HCT116 (cell line): Measurements from ENCODE around the gene GCNT2. TPM values are rescaled to one million over a fixed set of nuclear protein-coding genes. Genes with fewer than 3 reads are reported as not detected.

Source experiments
- ATAC-seq: fragments of 200-7000 bp; cut with Tn5 transposase; 2 replicates; pipeline ENCODE4 v1.9.1; 2020; ENCODE audit warnings: mild to moderate bottlenecking, moderate library complexity
- BruUV-seq: library from RNA; stranded (reverse); fragments of 400-500 nt; replicated peaks from 2 replicates; lab custom pipeline; 2021; lab: Mats Ljungman, UMichigan
- CTCF ChIA-PET: fragments of 300-600 bp; sonication (Branson Sonifier 250); formaldehyde crosslinking; loops from one replicate; lab custom pipeline; 2021; ENCODE audit warnings: antibody characterized with exemption; lab: Charles Lee
- POLR2A ChIA-PET: fragments of 300-600, 350-600 bp; sonication (Branson Sonifier 250); formaldehyde crosslinking; loops from one replicate; lab custom pipeline; 2021; ENCODE audit warnings: antibody characterized with exemption; lab: Charles Lee
- RAD21 ChIA-PET, 2 experiments: fragments of 300-600 bp; sonication (Branson Sonifier 250); formaldehyde crosslinking; loops; one replicate each; lab custom pipeline; 2023; ENCODE audit warnings: low total read pairs in 2 of 2; ENCODE audit not compliant: uncharacterized antibody in 2 of 2, unreplicated experiment in 2 of 2, low non-redundant PET in 1 of 2; lab: Charles Lee
- DNase-seq: peaks from one replicate; pipeline ENCODE4 v3.0.0-alpha.2; 2010; ENCODE audit warnings: low read depth, low spot score
- H2AFZ ChIP-seq: fragments of 200-600 bp; shearing (Covaris generic), sonication (generic); 2 replicates; pipeline ENCODE4 v1.6.1; 2017; ENCODE audit warnings: low read depth, mixed run types, mixed read lengths, antibody characterized with exemption, low read length; ENCODE audit not compliant: poor library complexity, severe bottlenecking
- H3K27ac ChIP-seq: 2 replicates; pipeline ENCODE4 v1.5.1; 2012; ENCODE audit warnings: low read depth, low read length
- H3K27me3 ChIP-seq: fragments of 200-600 bp; sonication (generic); 2 replicates; pipeline ENCODE4 v1.6.1; 2016; ENCODE audit warnings: mixed run types, low read length, mixed read lengths; ENCODE audit not compliant: insufficient read depth
- H3K36me3 ChIP-seq, 2 experiments: fragments of 200-500 bp in 1 of 2; fragments of 200-600 bp in 1 of 2; sonication (Bioruptor generic) in 1 of 2; sonication (generic) in 1 of 2; 2 replicates each; pipeline versions ENCODE4 v1.5.1 to v1.6.1; 2014 to 2016; ENCODE audit warnings: low read length in 2 of 2, inconsistent platforms in 1 of 2, mixed read lengths in 1 of 2, mixed run types in 1 of 2; ENCODE audit not compliant: insufficient read depth in 2 of 2, control insufficient read depth in 1 of 2
- H3K4me1 ChIP-seq, 2 experiments: fragments of 200-600 bp in 1 of 2; sonication (generic) in 1 of 2; 2 replicates each; pipeline versions ENCODE4 v1.5.1 to v1.6.1; 2012 to 2017; ENCODE audit warnings: low read length in 2 of 2, inconsistent platforms in 1 of 2, mild to moderate bottlenecking in 1 of 2, mixed read lengths in 1 of 2, mixed run types in 1 of 2, moderate library complexity in 1 of 2; ENCODE audit not compliant: insufficient read depth in 2 of 2, control insufficient read depth in 1 of 2
- H3K4me2 ChIP-seq: fragments of 200-600 bp; sonication (generic); 2 replicates; pipeline ENCODE4 v1.6.1; 2017; ENCODE audit warnings: mixed run types, low read length, mixed read lengths
- H3K4me3 ChIP-seq, 2 experiments: fragments of 200-600 bp in 1 of 2; sonication (generic) in 1 of 2; replicated peaks in 1 of 2; 2 replicates each; pipeline ENCODE4 v1.5.1; 2011 to 2016; ENCODE audit warnings: low read length in 2 of 2, control low read depth in 1 of 2, low read depth in 1 of 2, mild to moderate bottlenecking in 1 of 2, mixed read lengths in 1 of 2, mixed run types in 1 of 2
- H3K79me2 ChIP-seq: fragments of 200-600 bp; sonication (generic); 2 replicates; pipeline ENCODE4 v1.6.1; 2017; ENCODE audit warnings: mild to moderate bottlenecking, mixed run types, low read length, moderate library complexity, mixed read lengths; ENCODE audit not compliant: insufficient read depth
- H3K9ac ChIP-seq: fragments of 200-600 bp; sonication (generic); 2 replicates; pipeline ENCODE4 v1.6.1; 2016; ENCODE audit warnings: low read length, mixed read lengths
- H3K9me2 ChIP-seq: fragments of 200-600 bp; sonication (generic), shearing (Covaris generic); 2 replicates; pipeline ENCODE4 v1.6.1; 2017; ENCODE audit warnings: mixed run types, mild to moderate bottlenecking, moderate library complexity; ENCODE audit not compliant: insufficient read depth
- H3K9me3 ChIP-seq, 2 experiments: fragments of 200-500 bp in 1 of 2; fragments of 200-600 bp in 1 of 2; sonication (Bioruptor generic) in 1 of 2; sonication (generic) in 1 of 2; 2 replicates each; pipeline ENCODE4 v1.6.1; 2014 to 2017; ENCODE audit warnings: low read length in 2 of 2, mixed read lengths in 2 of 2, inconsistent platforms in 1 of 2, low read depth in 1 of 2, mild to moderate bottlenecking in 1 of 2, mixed run types in 1 of 2, moderate library complexity in 1 of 2; ENCODE audit not compliant: control insufficient read depth in 1 of 2, insufficient read depth in 1 of 2
- H4K20me1 ChIP-seq: fragments of 200-600 bp; sonication (generic), shearing (Covaris generic); 2 replicates; pipeline ENCODE4 v1.6.1; 2017; ENCODE audit warnings: mixed run types, mild to moderate bottlenecking, moderate library complexity; ENCODE audit not compliant: insufficient read depth
- ATF3 ChIP-seq: IDR thresholded peaks from 2 replicates; pipeline ENCODE4 v1.6.1; 2012
- CBX3 ChIP-seq: IDR thresholded peaks from 2 replicates; pipeline ENCODE4 v1.6.1; 2012; ENCODE audit warnings: low read depth
- CEBPB ChIP-seq: IDR thresholded peaks from 2 replicates; pipeline ENCODE4 v1.6.1; 2012; ENCODE audit warnings: low read depth
- EZH2 ChIP-seq: fragments of 200-600 bp; sonication (generic); IDR thresholded peaks from 2 replicates; pipeline ENCODE4 v1.6.1; 2017; ENCODE audit warnings: antibody characterized with exemption, mixed run types
- EZH2phosphoT487 ChIP-seq: fragments of 200-600 bp; IDR thresholded peaks from 2 replicates; pipeline ENCODE4 v1.6.1; 2018; ENCODE audit warnings: antibody characterized with exemption, borderline replicate concordance
- FOSL1 ChIP-seq: IDR thresholded peaks from 2 replicates; pipeline ENCODE4 v1.6.1; 2012; ENCODE audit warnings: low read depth
- POLR2A ChIP-seq: IDR thresholded peaks from 2 replicates; pipeline ENCODE4 v1.7.0; 2011; ENCODE audit warnings: borderline replicate concordance; ENCODE audit not compliant: insufficient read depth, insufficient read length; ENCODE audit errors: extremely low read depth
- POLR2AphosphoS5 ChIP-seq: IDR thresholded peaks from 2 replicates; pipeline ENCODE4 v1.6.1; 2011; ENCODE audit warnings: mild to moderate bottlenecking, low read depth, low read length, moderate library complexity
- RAD21 ChIP-seq: IDR thresholded peaks from 2 replicates; pipeline ENCODE4 v1.6.1; 2012; ENCODE audit warnings: low read depth, mild to moderate bottlenecking
- SIN3A ChIP-seq: IDR thresholded peaks from 2 replicates; pipeline ENCODE4 v1.6.1; 2012; ENCODE audit warnings: low read depth
- SP1 ChIP-seq: IDR thresholded peaks from 2 replicates; pipeline ENCODE4 v1.6.1; 2012; ENCODE audit warnings: low read depth
- YY1 ChIP-seq: IDR thresholded peaks from 2 replicates; pipeline ENCODE4 v1.6.1; 2011; ENCODE audit warnings: low read length, low read depth, moderate library complexity, mild to moderate bottlenecking; ENCODE audit not compliant: insufficient replicate concordance; ENCODE audit errors: extremely low read depth
- ZFX ChIP-seq: fragments of 450-650 bp; IDR thresholded peaks from 2 replicates; pipeline ENCODE4 v1.6.1; 2017
- ZNF274 ChIP-seq: fragments of 200-500 bp; sonication (Bioruptor generic); IDR thresholded peaks from 2 replicates; pipeline ENCODE4 v1.6.1; 2014; ENCODE audit warnings: mild to moderate bottlenecking, low read depth, low read length, inconsistent platforms
- intact Hi-C: fragments of 100-400 bp; cut with micrococcal nuclease; formaldehyde crosslinking; loops from 2 replicates; pipeline ENCODE4 v1.10.0; 2022
- total RNA-seq: library from RNA; stranded (reverse); gene quantifications from one replicate; pipeline ENCODE4 v1.2.1, GENCODE V29; 2021; ENCODE audit not compliant: unreplicated experiment
- TF ChIP-seq, protein P1 (sequence below), 3 experiments: fragments of 200-600 bp in 1 of 3; sonication (generic) in 1 of 3; IDR thresholded peaks in 2 of 3; conservative IDR thresholded peaks in 1 of 3; 2 replicates each; pipeline ENCODE4 v1.5.1; 2012 to 2017; ENCODE audit warnings: low read depth in 2 of 3, low read length in 2 of 3, antibody characterized with exemption in 1 of 3, borderline replicate concordance in 1 of 3, control low read depth in 1 of 3, mild to moderate bottlenecking in 1 of 3, mixed read lengths in 1 of 3, mixed run types in 1 of 3, moderate library complexity in 1 of 3; ENCODE audit not compliant: insufficient read depth in 1 of 3
- TF ChIP-seq, protein P2 (sequence below): IDR thresholded peaks from 2 replicates; pipeline ENCODE4 v1.6.1; 2012; ENCODE audit warnings: low read depth
- TF ChIP-seq, protein P3 (sequence below): IDR thresholded peaks from 2 replicates; pipeline ENCODE4 v1.6.1; 2012

The GCNT2 gene
- total RNA-seq, 1 experiment from 2014 or later, result 0.74 TPM

DNA sequence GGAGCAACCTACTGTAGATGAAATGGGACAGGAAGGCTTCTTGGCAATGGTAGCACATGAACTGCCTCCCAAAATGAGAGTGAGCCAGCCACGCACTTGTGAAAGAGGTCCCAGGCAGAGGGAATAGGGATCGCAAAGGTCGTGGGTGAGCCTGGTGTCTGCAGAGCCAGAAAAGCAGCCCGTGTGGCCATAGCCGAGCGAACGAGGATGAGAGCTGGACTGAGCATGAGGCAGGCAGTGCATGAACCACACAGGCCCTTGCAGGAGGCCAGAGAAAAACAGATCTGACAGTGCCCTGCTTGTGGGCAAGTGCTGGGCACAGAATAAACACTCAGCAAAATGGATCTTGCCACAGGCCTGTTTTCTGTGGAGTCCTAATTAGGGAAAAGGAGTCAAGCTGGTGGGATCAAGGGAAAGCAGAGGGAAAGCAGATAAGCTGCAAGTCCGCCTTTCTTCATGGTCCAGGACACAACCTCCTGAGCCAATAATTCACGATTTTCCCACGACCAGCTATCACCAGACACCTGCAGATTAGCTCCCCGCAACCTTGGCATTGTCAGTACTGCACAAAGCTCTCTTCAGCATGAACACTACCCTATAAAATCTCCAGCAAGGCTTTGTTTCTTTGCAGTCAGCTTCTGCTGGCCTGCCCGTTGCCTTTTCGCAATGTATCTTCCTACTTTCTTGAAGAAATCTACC is 44.0 kb downstream of the GCNT2 start:
- Histone ChIP-seq H3K4me2 (no peak overlapping the region), H3K79me2 (no peaks in the 10 kb centered on the region), H3K4me3 (no peak overlapping the region), H3K9me2 (no peaks in the 10 kb centered on the region), H4K20me1 (no peaks in the 10 kb centered on the region), H3K36me3 (no peaks in the 10 kb centered on the region), H3K4me1 (no peaks in the 10 kb centered on the region), H3K27ac (no peak overlapping the region), H3K9ac (no peak overlapping the region), H3K9me3 (no peaks in the 10 kb centered on the region), H3K27me3 (no peaks in the 10 kb centered on the region), H2AFZ (no peak overlapping the region)
- ChIA-PET RAD21 (no interaction called here), CTCF (no interaction called here), POLR2A (no interaction called here)
- TF ChIP-seq RAD21 (no peak), POLR2AphosphoS5 (no peak), EZH2phosphoT487 (no peak), SP1 (no peak), SIN3A (no peak), ZFX (no peak), CBX3 (no peak), CEBPB (no peak), YY1 (no peak), ZNF274 (no peak), POLR2A (no peak), ATF3 (no peak), FOSL1 (no peak), EZH2 (no peak)
- TF ChIP-seq, protein P1, sequence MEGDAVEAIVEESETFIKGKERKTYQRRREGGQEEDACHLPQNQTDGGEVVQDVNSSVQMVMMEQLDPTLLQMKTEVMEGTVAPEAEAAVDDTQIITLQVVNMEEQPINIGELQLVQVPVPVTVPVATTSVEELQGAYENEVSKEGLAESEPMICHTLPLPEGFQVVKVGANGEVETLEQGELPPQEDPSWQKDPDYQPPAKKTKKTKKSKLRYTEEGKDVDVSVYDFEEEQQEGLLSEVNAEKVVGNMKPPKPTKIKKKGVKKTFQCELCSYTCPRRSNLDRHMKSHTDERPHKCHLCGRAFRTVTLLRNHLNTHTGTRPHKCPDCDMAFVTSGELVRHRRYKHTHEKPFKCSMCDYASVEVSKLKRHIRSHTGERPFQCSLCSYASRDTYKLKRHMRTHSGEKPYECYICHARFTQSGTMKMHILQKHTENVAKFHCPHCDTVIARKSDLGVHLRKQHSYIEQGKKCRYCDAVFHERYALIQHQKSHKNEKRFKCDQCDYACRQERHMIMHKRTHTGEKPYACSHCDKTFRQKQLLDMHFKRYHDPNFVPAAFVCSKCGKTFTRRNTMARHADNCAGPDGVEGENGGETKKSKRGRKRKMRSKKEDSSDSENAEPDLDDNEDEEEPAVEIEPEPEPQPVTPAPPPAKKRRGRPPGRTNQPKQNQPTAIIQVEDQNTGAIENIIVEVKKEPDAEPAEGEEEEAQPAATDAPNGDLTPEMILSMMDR (IDR thresholded peaks at IDR 0.05 in 2 of 3, conservative IDR thresholded peaks at IDR 0.05 in 1 of 3; ENCODE audit: borderline replicate concordance in 1 of 3, insufficient read depth in 1 of 3, low read depth in 2 of 3, low read length in 2 of 3), result no peak
- TF ChIP-seq, protein P2, sequence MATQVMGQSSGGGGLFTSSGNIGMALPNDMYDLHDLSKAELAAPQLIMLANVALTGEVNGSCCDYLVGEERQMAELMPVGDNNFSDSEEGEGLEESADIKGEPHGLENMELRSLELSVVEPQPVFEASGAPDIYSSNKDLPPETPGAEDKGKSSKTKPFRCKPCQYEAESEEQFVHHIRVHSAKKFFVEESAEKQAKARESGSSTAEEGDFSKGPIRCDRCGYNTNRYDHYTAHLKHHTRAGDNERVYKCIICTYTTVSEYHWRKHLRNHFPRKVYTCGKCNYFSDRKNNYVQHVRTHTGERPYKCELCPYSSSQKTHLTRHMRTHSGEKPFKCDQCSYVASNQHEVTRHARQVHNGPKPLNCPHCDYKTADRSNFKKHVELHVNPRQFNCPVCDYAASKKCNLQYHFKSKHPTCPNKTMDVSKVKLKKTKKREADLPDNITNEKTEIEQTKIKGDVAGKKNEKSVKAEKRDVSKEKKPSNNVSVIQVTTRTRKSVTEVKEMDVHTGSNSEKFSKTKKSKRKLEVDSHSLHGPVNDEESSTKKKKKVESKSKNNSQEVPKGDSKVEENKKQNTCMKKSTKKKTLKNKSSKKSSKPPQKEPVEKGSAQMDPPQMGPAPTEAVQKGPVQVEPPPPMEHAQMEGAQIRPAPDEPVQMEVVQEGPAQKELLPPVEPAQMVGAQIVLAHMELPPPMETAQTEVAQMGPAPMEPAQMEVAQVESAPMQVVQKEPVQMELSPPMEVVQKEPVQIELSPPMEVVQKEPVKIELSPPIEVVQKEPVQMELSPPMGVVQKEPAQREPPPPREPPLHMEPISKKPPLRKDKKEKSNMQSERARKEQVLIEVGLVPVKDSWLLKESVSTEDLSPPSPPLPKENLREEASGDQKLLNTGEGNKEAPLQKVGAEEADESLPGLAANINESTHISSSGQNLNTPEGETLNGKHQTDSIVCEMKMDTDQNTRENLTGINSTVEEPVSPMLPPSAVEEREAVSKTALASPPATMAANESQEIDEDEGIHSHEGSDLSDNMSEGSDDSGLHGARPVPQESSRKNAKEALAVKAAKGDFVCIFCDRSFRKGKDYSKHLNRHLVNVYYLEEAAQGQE, result no peak
- TF ChIP-seq, protein P3, sequence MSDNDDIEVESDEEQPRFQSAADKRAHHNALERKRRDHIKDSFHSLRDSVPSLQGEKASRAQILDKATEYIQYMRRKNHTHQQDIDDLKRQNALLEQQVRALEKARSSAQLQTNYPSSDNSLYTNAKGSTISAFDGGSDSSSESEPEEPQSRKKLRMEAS, result no peak
- intact Hi-C loops, result no loop called here
- no TSS peak for BruUV-seq
- no peak for ATAC-seq
- DNase-seq, result no peak
